CD4-positive, CD25-positive, alpha-beta regulatory T cell (primary cell): ENCODE measurements around the gene CITED2. TPM values are rescaled to one million over a fixed set of nuclear protein-coding genes. Genes with fewer than 3 reads are reported as not detected.
A peak's percentile ranks its signal among the peaks of the same experiment; 100 is the strongest.

Source experiments
- ATAC-seq, 2 donors: fragments of 150-1000 bp; cut with Tn5 transposase; one replicate each; pipeline ENCODE4 v1.10.0; 2021; ENCODE audit warnings: low read depth in 2 of 2, moderate number of reproducible peaks in 2 of 2, moderate library complexity in 1 of 2
- DNase-seq, 3 donors: peaks; one replicate each; pipeline versions ENCODE4 v3.0.0 to v3.0.0-alpha.2; 2012 to 2022; ENCODE audit warnings: mixed read lengths in 1 of 3
- H3K27ac ChIP-seq: one replicate; pipeline ENCODE4 v1.7.0; 2013; ENCODE audit warnings: mild to moderate bottlenecking, low read length; ENCODE audit not compliant: insufficient read depth, poor library complexity, severe bottlenecking
- H3K27me3 ChIP-seq: one replicate; pipeline ENCODE4 v1.7.0; 2013; ENCODE audit warnings: low read length; ENCODE audit not compliant: control insufficient read depth, insufficient read depth
- H3K36me3 ChIP-seq: one replicate; pipeline ENCODE4 v1.7.0; 2013; ENCODE audit warnings: mild to moderate bottlenecking, low read length, moderate library complexity; ENCODE audit not compliant: control insufficient read depth, insufficient read depth
- H3K4me1 ChIP-seq: 2 replicates; pipeline ENCODE4 v1.7.0; 2013; ENCODE audit warnings: mild to moderate bottlenecking, low read length; ENCODE audit not compliant: insufficient read depth, control insufficient read depth, poor library complexity, severe bottlenecking
- H3K4me3 ChIP-seq: one replicate; pipeline ENCODE4 v1.7.0; 2013; ENCODE audit warnings: low read depth, mild to moderate bottlenecking, low read length, moderate library complexity
- H3K9me3 ChIP-seq, 2 experiments: 1 replicate in 1 of 2; 2 replicates in 1 of 2; pipeline ENCODE4 v1.7.0; 2013; ENCODE audit warnings: low read length in 2 of 2, mild to moderate bottlenecking in 1 of 2, moderate library complexity in 1 of 2; ENCODE audit not compliant: control insufficient read depth in 2 of 2
- H3K27ac Mint-ChIP-seq, 3 donors: one replicate each; pipeline ENCODE4 v1.8.0; 2020 to 2022; ENCODE audit warnings: mild to moderate bottlenecking in 3 of 3, mixed read lengths in 3 of 3, moderate library complexity in 2 of 3
- H3K27me3 Mint-ChIP-seq: one replicate; pipeline ENCODE4 v1.8.0; 2022; ENCODE audit warnings: mild to moderate bottlenecking, mixed read lengths
- H3K36me3 Mint-ChIP-seq: one replicate; pipeline ENCODE4 v1.8.0; 2020; ENCODE audit warnings: mixed read lengths
- H3K4me1 Mint-ChIP-seq, 4 donors: one replicate each; pipeline ENCODE4 v1.8.0; 2020 to 2022; ENCODE audit warnings: mixed read lengths in 4 of 4, mild to moderate bottlenecking in 1 of 4
- H3K4me3 Mint-ChIP-seq, 4 donors: one replicate each; pipeline ENCODE4 v1.8.0; 2020 to 2022; ENCODE audit warnings: mild to moderate bottlenecking in 4 of 4, mixed read lengths in 4 of 4, moderate library complexity in 3 of 4
- H3K9me3 Mint-ChIP-seq, 7 donors: one replicate each; pipeline ENCODE4 v1.8.0; 2020 to 2022; ENCODE audit warnings: mixed read lengths in 7 of 7, mild to moderate bottlenecking in 3 of 7, moderate library complexity in 2 of 7
- polyA plus RNA-seq, 4 donors: library from polyadenylated mRNA; unstranded; fragments of 300-500 nt; fragmentation: Illumina TruSeq; gene quantifications; one replicate each; pipeline ENCODE4 v1.2.3, GENCODE V29; 2021
- total RNA-seq: library from RNA; stranded (reverse); gene quantifications from one replicate; pipeline ENCODE4 v1.2.3, GENCODE V29; 2022

The CITED2 gene
- total and polyA plus RNA-seq, 5 donors from 2014 or later = 30.6 to 151 (median 39.6) TPM

DNA sequence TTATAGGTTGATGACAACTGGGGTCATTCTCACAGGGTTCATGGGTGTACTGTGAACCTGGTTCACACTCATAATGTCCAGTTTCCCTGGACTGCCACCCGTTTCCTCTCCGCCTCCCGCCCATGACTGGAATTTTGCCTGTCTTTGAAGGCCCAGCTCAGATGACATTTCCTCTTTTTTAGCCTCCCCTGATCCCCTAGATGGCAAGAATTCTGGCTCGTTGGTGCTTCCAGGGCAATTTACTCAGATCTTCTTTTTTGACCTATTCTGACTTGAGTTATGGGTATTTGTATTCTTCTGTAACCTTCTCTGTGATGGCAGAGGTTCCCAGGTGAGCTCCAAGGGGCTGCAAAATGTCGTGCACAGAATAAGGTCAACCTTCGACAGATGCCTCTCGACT lies 5.7 kb upstream of the CITED2 start:
- Mint-ChIP-seq H3K27ac (no peak overlapping the region), H3K4me3 (peak overlapping the region in 1 of 4 donors; percentile 48)

DNA sequence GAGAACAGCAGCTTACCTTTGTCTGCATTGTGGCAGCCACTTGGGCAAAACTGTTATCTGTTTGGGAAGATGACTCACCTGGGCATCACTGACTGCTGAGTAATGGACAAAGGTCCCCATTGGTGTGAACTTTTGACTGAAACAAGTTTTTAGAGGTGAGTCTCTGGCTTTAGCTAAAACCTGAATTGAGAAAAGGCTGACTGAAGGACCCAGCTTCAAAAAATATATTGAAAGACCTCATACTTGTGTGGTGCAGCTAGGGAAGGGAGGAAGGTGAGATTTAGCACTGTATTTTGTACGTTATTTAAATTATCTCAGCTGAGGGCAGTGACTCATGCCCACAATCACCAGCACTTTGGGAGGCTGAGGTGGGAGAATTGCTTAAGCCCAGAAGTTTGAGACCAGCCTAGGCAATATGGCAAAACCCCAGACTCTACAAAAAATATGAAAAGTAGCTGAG lies 4.5 kb upstream of the CITED2 start:
- Mint-ChIP-seq H3K27me3 (peaks cover 32% of the 10 kb centered on the region), H3K27ac (no peak overlapping the region), H3K36me3 (peaks cover 4% of the 10 kb centered on the region), H3K4me3 (no peak overlapping the region), H3K9me3 (peaks cover 0 to 4% (median 0%) of the 10 kb centered on the region in 7 donors), H3K4me1 (peaks cover 7 to 17% (median 11%) of the 10 kb centered on the region in 4 donors)
- H3K36me3 ChIP-seq = no peaks in the 10 kb centered on the region
- H3K9me3 ChIP-seq = no peaks in the 10 kb centered on the region
- peaks cover 19% of the 10 kb centered on the region for H3K4me1 ChIP-seq
- H3K27me3 ChIP-seq = no peaks in the 10 kb centered on the region
- no peak for DNase-seq
- no peak for ATAC-seq
- no peak overlapping the region for H3K4me3 ChIP-seq
- H3K27ac ChIP-seq = no peak overlapping the region

More for the DNA sequence above, 5.7 kb upstream of the CITED2 start:
- H3K4me3 ChIP-seq = no peak overlapping the region
- no peaks in the 10 kb centered on the region for H3K27me3 ChIP-seq
- no peaks in the 10 kb centered on the region for H3K36me3 Mint-ChIP-seq
- no peaks in the 10 kb centered on the region for H3K36me3 ChIP-seq
- no peak overlapping the region for H3K27ac ChIP-seq
- no peak for DNase-seq
- no peaks in the 10 kb centered on the region for H3K9me3 Mint-ChIP-seq
- H3K4me1 ChIP-seq = peaks cover 13% of the 10 kb centered on the region
- peaks cover 7 to 13% (median 10%) of the 10 kb centered on the region in 4 donors for H3K4me1 Mint-ChIP-seq
- no peaks in the 10 kb centered on the region for H3K9me3 ChIP-seq
- peaks cover 27% of the 10 kb centered on the region for H3K27me3 Mint-ChIP-seq
- ATAC-seq = no peak

DNA sequence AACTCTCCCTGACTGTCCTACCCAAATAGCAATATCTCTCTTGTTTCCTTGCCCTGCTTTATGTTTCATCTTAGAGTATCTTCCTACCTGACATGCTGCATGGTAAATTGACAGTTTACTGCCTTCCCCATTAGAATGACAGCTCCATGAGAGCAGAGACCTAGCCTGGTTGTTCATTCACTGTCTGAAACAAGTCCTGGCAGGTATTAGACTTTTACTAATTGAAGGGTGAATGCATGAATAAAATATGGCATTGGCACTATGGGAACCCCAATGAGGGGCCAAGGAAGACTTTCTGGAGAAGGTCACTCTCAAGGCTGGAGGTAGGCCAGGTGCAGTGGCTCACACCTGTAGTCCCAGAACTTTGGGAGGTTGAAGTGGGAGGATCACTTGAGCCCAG lies 3.8 kb upstream of the CITED2 start:
- ATAC-seq = no peak
- H3K27me3 Mint-ChIP-seq = peaks cover 32% of the 10 kb centered on the region
- H3K4me3 ChIP-seq = no peak overlapping the region
- peak overlapping the region in 3 of 4 donors; percentile 1 to 99 (median 24) for H3K4me3 Mint-ChIP-seq
- H3K27me3 ChIP-seq = no peaks in the 10 kb centered on the region
- H3K27ac ChIP-seq = no peak overlapping the region
- H3K4me1 Mint-ChIP-seq = peaks cover 7 to 17% (median 11%) of the 10 kb centered on the region in 4 donors
- H3K9me3 ChIP-seq = no peaks in the 10 kb centered on the region
- H3K4me1 ChIP-seq = peaks cover 19% of the 10 kb centered on the region
- H3K36me3 Mint-ChIP-seq = peaks cover 4% of the 10 kb centered on the region
- peaks cover 0 to 4% (median 0%) of the 10 kb centered on the region in 7 donors for H3K9me3 Mint-ChIP-seq
- peak overlapping the region in 1 of 3 donors; percentile 5 for H3K27ac Mint-ChIP-seq
- no peaks in the 10 kb centered on the region for H3K36me3 ChIP-seq
- DNase-seq = no peak

DNA sequence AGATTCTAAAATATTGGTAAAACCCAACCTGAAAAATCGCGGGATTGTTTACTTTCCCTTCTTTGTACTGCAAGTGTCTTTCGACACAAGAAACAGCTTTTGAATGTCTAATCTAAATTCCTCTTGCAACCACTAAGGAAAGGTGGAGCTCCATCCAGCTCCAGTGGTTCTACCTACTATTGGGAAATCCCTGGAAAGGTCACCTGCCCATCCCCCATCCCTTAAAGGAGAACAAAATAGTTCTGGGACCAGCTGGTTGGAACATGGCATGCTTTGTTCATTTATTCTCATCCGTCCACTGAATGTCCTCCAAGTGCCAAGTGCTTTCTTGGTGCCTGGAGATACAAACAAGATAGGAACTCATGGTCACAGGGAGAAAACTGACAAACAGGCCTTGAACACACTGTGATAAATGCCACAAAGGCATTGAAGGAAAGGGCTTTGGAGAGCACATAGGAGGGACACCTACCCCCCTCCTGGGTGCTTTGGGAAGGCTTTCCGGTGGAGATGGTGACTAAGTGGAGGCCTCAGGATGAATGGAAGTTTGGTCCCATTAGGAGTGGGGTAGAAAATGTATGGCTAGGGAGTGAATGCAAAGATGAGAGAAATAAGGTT lies 2.3 kb upstream of the CITED2 start:
- H3K27me3 Mint-ChIP-seq = peaks cover 20% of the 10 kb centered on the region
- Histone ChIP-seq H3K27me3 (no peaks in the 10 kb centered on the region), H3K4me1 (peaks cover 25% of the 10 kb centered on the region), H3K4me3 (no peak overlapping the region), H3K27ac (no peak overlapping the region), H3K9me3 (no peaks in the 10 kb centered on the region), H3K36me3 (no peaks in the 10 kb centered on the region)
- H3K4me3 Mint-ChIP-seq = peak overlapping the region; percentile 99 to 100 (median 100)
- DNase-seq (no peak), ATAC-seq (no peak)
- no peak overlapping the region for H3K27ac Mint-ChIP-seq
- peaks cover 7 to 21% (median 16%) of the 10 kb centered on the region in 4 donors for H3K4me1 Mint-ChIP-seq
- H3K36me3 Mint-ChIP-seq = peaks cover 12% of the 10 kb centered on the region
- peaks cover 0 to 4% (median 0%) of the 10 kb centered on the region in 7 donors for H3K9me3 Mint-ChIP-seq

DNA sequence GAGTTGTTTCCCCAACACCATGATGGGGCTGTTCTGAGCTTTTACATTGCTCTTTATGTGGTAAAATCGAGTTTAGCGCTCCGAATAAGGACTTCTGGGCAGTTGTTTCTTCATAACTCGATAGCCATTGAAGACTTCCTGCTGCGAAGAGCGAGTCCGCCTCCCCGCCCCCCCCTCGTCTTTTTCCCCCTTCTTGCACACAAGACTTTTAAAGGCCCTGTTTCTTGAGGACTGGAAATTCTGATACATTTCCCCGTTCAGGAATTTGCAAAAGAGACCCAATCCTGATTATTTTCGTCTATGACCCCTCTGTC lies 1.5 kb upstream of the CITED2 start:
- Histone ChIP-seq H3K27ac (peak overlapping the region; percentile 91), H3K4me1 (peaks cover 32% of the 10 kb centered on the region), H3K36me3 (no peaks in the 10 kb centered on the region), H3K4me3 (peak overlapping the region; percentile 93), H3K27me3 (no peaks in the 10 kb centered on the region), H3K9me3 (no peaks in the 10 kb centered on the region)
- Mint-ChIP-seq H3K27ac (peak overlapping the region; percentile 98 to 100 (median 98)), H3K4me1 (peaks cover 7 to 28% (median 24%) of the 10 kb centered on the region in 4 donors), H3K36me3 (peaks cover 12% of the 10 kb centered on the region), H3K27me3 (peaks cover 16% of the 10 kb centered on the region), H3K4me3 (peak overlapping the region; percentile 99 to 100 (median 100)), H3K9me3 (peaks cover 0 to 4% (median 0%) of the 10 kb centered on the region in 7 donors)
- DNase-seq = peak in 1 of 3 donors; percentile 48
- no peak for ATAC-seq

DNA sequence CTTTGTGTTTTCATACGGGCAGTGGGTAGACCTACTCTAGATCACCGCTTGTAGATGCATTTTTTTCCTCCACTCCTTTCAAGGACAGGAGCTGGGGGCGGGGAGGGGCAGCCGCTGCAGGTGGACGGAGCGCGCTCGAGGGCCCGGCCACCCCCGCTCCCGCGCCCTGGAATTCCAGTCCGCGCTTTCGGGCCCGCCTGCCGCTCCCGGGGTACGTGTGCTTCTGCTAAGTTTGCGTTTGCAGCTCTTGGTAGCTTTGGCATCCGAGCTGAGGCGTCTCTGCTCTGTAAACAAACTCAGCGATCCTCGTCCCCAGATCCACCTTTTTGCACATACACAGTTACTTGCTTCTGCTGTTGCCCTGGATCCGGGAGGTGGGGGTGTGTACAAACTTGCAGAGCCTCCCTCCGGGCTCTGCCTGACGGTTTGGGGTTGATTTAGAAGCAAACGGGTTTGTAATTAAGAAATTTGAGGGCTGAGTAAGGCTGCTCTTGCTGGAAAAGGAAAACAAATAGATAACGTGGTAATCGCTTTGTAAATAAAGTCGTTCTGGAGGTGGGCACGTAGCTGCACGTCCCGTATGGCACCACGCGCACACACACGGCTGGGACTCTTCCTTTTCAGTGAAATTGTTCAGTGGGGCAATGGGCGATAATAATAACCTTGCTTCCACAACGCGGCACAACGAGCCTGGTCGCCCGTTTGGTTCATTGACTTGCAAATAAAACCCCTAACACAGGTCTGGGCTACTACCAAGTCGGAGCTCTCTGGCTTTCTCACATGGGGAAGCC lies 973 bp upstream of the CITED2 start:
- Histone ChIP-seq H3K27ac (peak overlapping the region; percentile 91), H3K9me3 (no peaks in the 10 kb centered on the region), H3K27me3 (no peaks in the 10 kb centered on the region), H3K4me1 (peaks cover 38% of the 10 kb centered on the region), H3K4me3 (peak overlapping the region; percentile 93), H3K36me3 (no peaks in the 10 kb centered on the region)
- DNase-seq = peak; percentile 73 to 93 (median 87)
- Mint-ChIP-seq H3K27me3 (peaks cover 13% of the 10 kb centered on the region), H3K4me1 (peaks cover 7 to 34% (median 29%) of the 10 kb centered on the region in 4 donors), H3K36me3 (peaks cover 12% of the 10 kb centered on the region), H3K27ac (peak overlapping the region; percentile 98 to 100 (median 98)), H3K4me3 (peak overlapping the region; percentile 99 to 100 (median 100)), H3K9me3 (peaks cover 0 to 4% (median 0%) of the 10 kb centered on the region in 7 donors)
- peak; percentile 54 to 57 for ATAC-seq

DNA sequence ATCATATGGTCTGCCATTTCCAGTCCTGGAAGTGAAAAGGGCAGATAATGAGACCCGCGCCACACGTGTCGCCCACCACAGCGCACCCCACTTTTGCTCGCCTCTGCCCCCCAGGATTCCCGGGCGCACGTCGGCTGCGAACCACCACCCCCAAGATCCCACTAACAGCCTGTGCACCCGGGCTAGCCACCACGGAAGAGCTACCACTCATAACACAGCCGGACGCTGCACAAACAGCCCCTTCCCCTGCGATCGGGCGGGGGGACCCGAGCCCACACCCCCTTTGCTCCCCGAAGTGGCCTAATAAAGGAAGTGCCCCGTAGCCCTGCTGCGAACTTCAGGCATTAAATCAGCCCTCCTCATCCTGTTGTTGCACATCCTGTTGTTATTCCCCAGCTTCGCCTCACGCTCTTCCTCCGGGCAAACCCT lies 506 bp downstream of the CITED2 start:
- peak overlapping the region; percentile 98 for H3K4me3 ChIP-seq
- no peaks in the 10 kb centered on the region for H3K27me3 ChIP-seq
- H3K9me3 ChIP-seq = no peaks in the 10 kb centered on the region
- ATAC-seq (peak in 1 of 2 donors; percentile 15), DNase-seq (no peak)
- Mint-ChIP-seq H3K36me3 (peaks cover 15% of the 10 kb centered on the region), H3K27me3 (peaks cover 13% of the 10 kb centered on the region), H3K9me3 (peaks cover 0 to 4% (median 0%) of the 10 kb centered on the region in 7 donors), H3K27ac (peak overlapping the region; percentile 100), H3K4me1 (peaks cover 20 to 47% (median 40%) of the 10 kb centered on the region in 4 donors), H3K4me3 (peak overlapping the region; percentile 99 to 100 (median 100))
- peaks cover 51% of the 10 kb centered on the region for H3K4me1 ChIP-seq
- peak overlapping the region; percentile 91 for H3K27ac ChIP-seq
- H3K36me3 ChIP-seq = no peaks in the 10 kb centered on the region
